ENCODE data around the gene REEP1. TPM values are rescaled to one million over a fixed set of nuclear protein-coding genes. Genes with fewer than 3 reads are reported as not detected.
A peak's percentile ranks its signal among the peaks of the same experiment; 100 is the strongest.

The REEP1 gene
- total and polyA plus RNA-seq, 2 of the 8 experiments (the other 6 are each of a cell fraction or from before 2014, with no cell fraction given), result 0.74 to 1.5 TPM

GRCh38 chr2:86281066-86281700 lies 56.2 kb downstream of the REEP1 start:
- no peaks in the 10 kb centered on the region for H3K79me1 ChIP-seq (ENCODE audit: low read depth, low read length)
- H2BK12ac ChIP-seq (ENCODE audit: low read depth, low read length), result no peak overlapping the region
- H3K56ac ChIP-seq (replicated peaks; ENCODE audit: insufficient read length, low read depth, low read length), result no peak overlapping the region
- no peaks in the 10 kb centered on the region for H3K23me2 ChIP-seq (ENCODE audit: low read depth, low read length)
- no peaks in the 10 kb centered on the region for H4K20me1 ChIP-seq (replicated peaks in 1 of 2; ENCODE audit: control insufficient read depth in 1 of 2, insufficient read depth in 2 of 2, low read length in 2 of 2)
- no peak overlapping the region for H2AK5ac ChIP-seq (ENCODE audit: low read depth, low read length)
- no peak overlapping the region for H4K91ac ChIP-seq (replicated peaks; ENCODE audit: insufficient read length, low read length)
- no peaks in the 10 kb centered on the region for H3K4me1 ChIP-seq (replicated peaks in 1 of 4; ENCODE audit: control insufficient read depth in 3 of 4, insufficient read depth in 4 of 4, low read length in 3 of 4)
- H3K79me2 ChIP-seq (ENCODE audit: control insufficient read depth in 1 of 2, insufficient read depth in 2 of 2, low read length in 2 of 2), result no peaks in the 10 kb centered on the region
- POLR2A ChIA-PET (ENCODE audit: partially characterized antibody), result no interaction called here
- no peak overlapping the region for H3K23ac ChIP-seq (ENCODE audit: insufficient read length)
- H3K9me3 ChIP-seq (ENCODE audit: insufficient read depth in 2 of 2, low read depth in 1 of 2, low read length in 1 of 2), result no peaks in the 10 kb centered on the region
- no peak overlapping the region for H3K4me2 ChIP-seq (ENCODE audit: insufficient read depth in 1 of 2, low read depth in 2 of 2, low read length in 2 of 2)
- no peak overlapping the region for H3K4me3 ChIP-seq (ENCODE audit: extremely low read depth in 1 of 4, insufficient read depth in 2 of 4, low read depth in 3 of 4, low read length in 4 of 4)
- no peak overlapping the region for H2BK15ac ChIP-seq (ENCODE audit: low read length)
- H2BK20ac ChIP-seq (ENCODE audit: low read length), result no peak overlapping the region
- H3K9ac ChIP-seq (replicated peaks in 1 of 4; ENCODE audit: extremely low read depth in 1 of 4, low read depth in 3 of 4, low read length in 3 of 4), result no peak overlapping the region
- no peak overlapping the region for H3K18ac ChIP-seq (ENCODE audit: extremely low read depth, low read length)
- 84% methylated on average over 14 of the region's 14 CpGs; no CpG with 5 or more reads in 1 of the 2 experiments for WGBS, 2 experiments (ENCODE audit: extremely low coverage in 1 of 2, insufficient coverage in 1 of 2, insufficient read length in 1 of 2, insufficient replicate concordance in 2 of 2, low coverage in 1 of 2, low lambda C conversion rate in 2 of 2, missing lambda C conversion rate in 1 of 2)
- no peaks in the 10 kb centered on the region for H3K27me3 ChIP-seq (replicated peaks in 1 of 4; ENCODE audit: control insufficient read depth in 3 of 4, extremely low read depth in 1 of 4, insufficient read depth in 3 of 4, low read length in 3 of 4)
- FAIRE-seq (no peak), DNase-seq (ENCODE audit: low read depth in 1 of 2, low spot score in 2 of 2) (peak in 1 of 2 experiments; percentile 4)
- no peak overlapping the region for H2BK120ac ChIP-seq (replicated peaks; ENCODE audit: low read depth, low read length)
- H2BK5ac ChIP-seq (ENCODE audit: low read depth, low read length), result no peak overlapping the region
- no peak overlapping the region for H3K4ac ChIP-seq (replicated peaks; ENCODE audit: insufficient read length, low read depth, low read length)
- H3K36me3 ChIP-seq (ENCODE audit: control insufficient read depth in 2 of 4, insufficient read depth in 4 of 4, low read length in 3 of 4), result no peaks in the 10 kb centered on the region
- no peak overlapping the region for H4K5ac ChIP-seq (ENCODE audit: insufficient read length, low read depth, low read length)
- no peak overlapping the region for H2AFZ ChIP-seq (ENCODE audit: low read length)
- CTCF ChIA-PET (ENCODE audit: partially characterized antibody), result interaction anchor here (1.1 to 1.4 kb wide), 2 partner anchors 21 to 92 kb away, joined by 3 to 4 read pairs; no protein-coding TSS in a partner anchor
- no peak overlapping the region for H3K14ac ChIP-seq (ENCODE audit: insufficient read length)
- H3K27ac ChIP-seq (ENCODE audit: low read depth, low read length), result no peak overlapping the region
- H4K8ac ChIP-seq (ENCODE audit: extremely low read depth, insufficient read depth, low read length), result no peak overlapping the region
- TF ChIP-seq SIRT6 (IDR thresholded peaks at IDR 0.05; ENCODE audit: low read length) (no peak), CTBP2 (IDR thresholded peaks at IDR 0.05; ENCODE audit: borderline replicate concordance, insufficient read depth, insufficient read length, low read length) (no peak), KDM5A (IDR thresholded peaks at IDR 0.05; ENCODE audit: low read length) (no peak), HDAC6 (IDR thresholded peaks at IDR 0.05; ENCODE audit: low read depth, low read length) (no peak), ASH2L (IDR thresholded peaks at IDR 0.05; ENCODE audit: low read length) (no peak), POLR2AphosphoS5 (IDR thresholded peaks at IDR 0.05; ENCODE audit: low read depth, low read length) (no peak)

Measured in H1 (cell line).